Esophagus muscularis mucosa (tissue), 3 donors: Measurements from ENCODE around the gene MRPL1.

Experiments
- CTCF ChIP-seq, 3 experiments: fragments of 200-600 bp in 2 of 3; fragments of 450-650 bp in 1 of 3; sonication (generic) in 2 of 3; IDR thresholded peaks; one replicate each; pipeline ENCODE4 v1.5.1; 2017 to 2019; ENCODE audit warnings: antibody characterized with exemption in 3 of 3, mild to moderate bottlenecking in 2 of 3, moderate library complexity in 1 of 3
- POLR2A ChIP-seq: fragments of 450-650 bp; IDR thresholded peaks from one replicate; pipeline ENCODE4 v1.6.1; 2017; ENCODE audit warnings: antibody characterized with exemption, moderate library complexity, mild to moderate bottlenecking, low read depth
- POLR2AphosphoS5 ChIP-seq, 2 donors: sonication (generic); formaldehyde crosslinking; IDR thresholded peaks; one replicate each; pipeline ENCODE4 v1.6.1; 2017; ENCODE audit warnings: antibody characterized with exemption in 2 of 2

- TF ChIP-seq CTCF (IDR thresholded peaks at IDR 0.05) (peak; percentile 50 to 64 (median 61)), POLR2A (no peak), POLR2AphosphoS5 (IDR thresholded peaks at IDR 0.05) (no peak)
Observed at GRCh38 chr4:77959566-77960338, 97.1 kb downstream of the MRPL1 start.
